Activated CD4-positive, alpha-beta T cell treated with anti-CD3 and anti-CD28 coated beads, Interleukin-2, amount 50 U/mL, for 4 hours (primary cell): ENCODE measurements around the gene PDZD2.
"Not testable (repeated sequence)": the region's sequence is repeated elsewhere in the genome, so short reads cannot be mapped to it uniquely, and the experiment has no call there.

Source experiments
- DNase-seq, 2 experiments: peaks; one replicate each; pipeline ENCODE4 v3.0.0-alpha.2; 2020

The PDZD2 gene

GRCh38 chr5:31638748-31639418 lies at the start of gene PDZD2:
PDZD2 (plus strand) TSS chr5:31639131.
- DNase-seq, result peak; percentile 73 to 75

- no peak for DNase-seq
Observed at GRCh38 chr5:31593665-31594064, 45.3 kb upstream of the PDZD2 start.

GRCh38 chr5:31596354-31596753 lies 42.6 kb upstream of the PDZD2 start:
- no peak for DNase-seq

GRCh38 chr5:31598640-31599611 lies 40.0 kb upstream of the PDZD2 start:
- DNase-seq, result no peak

GRCh38 chr5:31602305-31602704 lies 36.6 kb upstream of the PDZD2 start:
- not testable (repeated sequence) for DNase-seq

- no peak for DNase-seq
Observed at GRCh38 chr5:31604240-31604639, 34.7 kb upstream of the PDZD2 start.

- no peak for DNase-seq
Observed at GRCh38 chr5:31604644-31605043, 34.3 kb upstream of the PDZD2 start.

- no peak for DNase-seq
Observed at GRCh38 chr5:31605920-31606319, 33.0 kb upstream of the PDZD2 start.

- DNase-seq, result no peak
Observed at GRCh38 chr5:31607546-31607945, 31.4 kb upstream of the PDZD2 start.

GRCh38 chr5:31611002-31611401 lies 27.9 kb upstream of the PDZD2 start:
- no peak for DNase-seq

GRCh38 chr5:31613651-31614050 lies 25.3 kb upstream of the PDZD2 start:
- no peak for DNase-seq

- no peak for DNase-seq
Observed at GRCh38 chr5:31614151-31615020, 24.5 kb upstream of the PDZD2 start.

- no peak for DNase-seq
Observed at GRCh38 chr5:31617867-31618266, 21.1 kb upstream of the PDZD2 start.

- DNase-seq, result no peak
Observed at GRCh38 chr5:31620026-31620425, 18.9 kb upstream of the PDZD2 start.

- DNase-seq, result no peak
Observed at GRCh38 chr5:31623249-31623648, 15.7 kb upstream of the PDZD2 start.

GRCh38 chr5:31625394-31625793 lies 13.5 kb upstream of the PDZD2 start:
- no peak for DNase-seq

- DNase-seq, result no peak
Observed at GRCh38 chr5:31626156-31626555, 12.8 kb upstream of the PDZD2 start.

- no peak for DNase-seq
Observed at GRCh38 chr5:31626604-31627234, 12.2 kb upstream of the PDZD2 start.

- DNase-seq, result no peak
Observed at GRCh38 chr5:31630931-31631330, 8.0 kb upstream of the PDZD2 start.

GRCh38 chr5:31632460-31632859 lies 6.5 kb upstream of the PDZD2 start:
- no peak for DNase-seq

- DNase-seq, result no peak
Observed at GRCh38 chr5:31635446-31635845, 3.5 kb upstream of the PDZD2 start.

GRCh38 chr5:31637851-31638250 lies 1.1 kb upstream of the PDZD2 start:
- no peak for DNase-seq

- no peak for DNase-seq
Observed at GRCh38 chr5:31638345-31638744, 586 bp upstream of the PDZD2 start.
